Peyer's patch (tissue), 4 donors: ENCODE data around the gene LRIG1. TPM values are rescaled to one million over a fixed set of nuclear protein-coding genes. Genes with fewer than 3 reads are reported as not detected.

Source experiments
- DNase-seq, 3 donors: peaks; one replicate each; pipeline ENCODE4 v3.0.0-alpha.2; 2017 to 2019
- H3K27ac ChIP-seq, 4 donors: fragments of 200-600 bp; sonication (generic); one replicate each; pipeline ENCODE4 v1.5.1; 2016 to 2019
- H3K27me3 ChIP-seq, 2 donors: fragments of 200-600 bp; sonication (generic); one replicate each; pipeline ENCODE4 v1.5.1; 2019
- H3K36me3 ChIP-seq, 3 donors: fragments of 200-600 bp; sonication (generic); one replicate each; pipeline ENCODE4 v1.5.1; 2016 to 2019
- H3K4me1 ChIP-seq, 4 donors: fragments of 200-600 bp; sonication (generic); one replicate each; pipeline ENCODE4 v1.5.1; 2016 to 2019
- H3K4me3 ChIP-seq, 4 donors: fragments of 200-600 bp; sonication (generic); 1 replicate in 3 of 4; 2 replicates in 1 of 4; pipeline ENCODE4 v1.5.1; 2016 to 2019; ENCODE audit warnings: mild to moderate bottlenecking in 1 of 4
- H3K9me3 ChIP-seq, 4 donors: fragments of 200-600 bp; sonication (generic); one replicate each; pipeline ENCODE4 v1.5.1; 2016 to 2019; ENCODE audit warnings: mild to moderate bottlenecking in 1 of 4
- POLR2A ChIP-seq, 2 donors: fragments of 450-650 bp; IDR thresholded peaks; one replicate each; pipeline ENCODE4 v1.5.1; 2017; ENCODE audit warnings: antibody characterized with exemption in 2 of 2, mild to moderate bottlenecking in 2 of 2, moderate library complexity in 2 of 2
- total RNA-seq, 4 donors: library from RNA; depleted of rRNA; stranded (reverse); fragments of >200 nt; gene quantifications; one replicate each; pipeline ENCODE4 v1.1.0, GENCODE V29; 2016
- TF ChIP-seq, protein P1 (sequence below), 6 experiments: fragments of 450-650 bp in 4 of 6; fragments of 200-600 bp in 2 of 6; sonication (generic) in 1 of 6; IDR thresholded peaks; one replicate each; pipeline ENCODE4 v1.5.1; 2017 to 2019; ENCODE audit warnings: antibody characterized with exemption in 6 of 6, mild to moderate bottlenecking in 3 of 6, moderate library complexity in 1 of 6

LRIG1 gene
- total RNA-seq, 4 donors from 2014 or later: 28.5 to 65.2 (median 59.2) TPM

DNA sequence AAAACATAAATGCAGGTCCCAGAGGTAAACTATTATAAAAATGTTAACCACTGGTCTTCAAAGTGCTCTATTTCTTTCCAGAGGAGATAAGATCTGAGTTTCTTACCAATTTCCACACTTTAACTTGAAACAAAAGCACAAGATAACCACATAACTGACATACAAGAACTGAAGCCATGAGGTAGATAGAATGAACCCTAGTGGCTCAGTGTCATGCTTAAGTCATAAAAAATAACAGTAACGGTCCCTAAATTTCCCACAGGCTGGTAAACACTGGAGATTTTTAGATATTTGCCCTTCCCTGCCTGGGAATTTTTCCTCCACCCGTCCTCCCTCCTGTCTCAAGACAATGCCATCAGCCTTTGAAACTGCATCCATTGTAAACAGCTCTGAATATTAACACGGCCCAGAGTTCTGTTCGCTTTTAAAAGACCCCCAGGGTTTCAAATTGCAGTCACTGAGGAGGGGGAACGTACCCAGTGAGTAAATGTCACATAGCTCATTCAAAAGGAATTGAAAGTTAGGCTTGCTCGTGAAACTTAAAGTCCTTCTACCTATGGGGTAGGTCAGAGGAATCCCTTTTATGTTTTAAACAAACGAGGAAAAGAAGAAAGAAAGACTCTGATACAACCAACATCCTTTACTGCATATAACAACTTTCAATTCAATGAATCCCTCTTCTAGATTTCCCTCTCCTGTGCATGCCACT, 5.7 kb downstream of the LRIG1 start:
- H3K4me1 ChIP-seq: peaks cover 0 to 60% (median 8%) of the 10 kb centered on the region in 4 donors
- no peaks in the 10 kb centered on the region for H3K27me3 ChIP-seq
- no peak overlapping the region for H3K4me3 ChIP-seq
- H3K36me3 ChIP-seq: no peaks in the 10 kb centered on the region
- no peaks in the 10 kb centered on the region for H3K9me3 ChIP-seq
- peak overlapping the region in 3 of 4 donors; percentile 22 to 88 (median 44) for H3K27ac ChIP-seq
- no peak for DNase-seq
- no peak for TF ChIP-seq POLR2A (IDR thresholded peaks at IDR 0.05)
- TF ChIP-seq, protein P1, sequence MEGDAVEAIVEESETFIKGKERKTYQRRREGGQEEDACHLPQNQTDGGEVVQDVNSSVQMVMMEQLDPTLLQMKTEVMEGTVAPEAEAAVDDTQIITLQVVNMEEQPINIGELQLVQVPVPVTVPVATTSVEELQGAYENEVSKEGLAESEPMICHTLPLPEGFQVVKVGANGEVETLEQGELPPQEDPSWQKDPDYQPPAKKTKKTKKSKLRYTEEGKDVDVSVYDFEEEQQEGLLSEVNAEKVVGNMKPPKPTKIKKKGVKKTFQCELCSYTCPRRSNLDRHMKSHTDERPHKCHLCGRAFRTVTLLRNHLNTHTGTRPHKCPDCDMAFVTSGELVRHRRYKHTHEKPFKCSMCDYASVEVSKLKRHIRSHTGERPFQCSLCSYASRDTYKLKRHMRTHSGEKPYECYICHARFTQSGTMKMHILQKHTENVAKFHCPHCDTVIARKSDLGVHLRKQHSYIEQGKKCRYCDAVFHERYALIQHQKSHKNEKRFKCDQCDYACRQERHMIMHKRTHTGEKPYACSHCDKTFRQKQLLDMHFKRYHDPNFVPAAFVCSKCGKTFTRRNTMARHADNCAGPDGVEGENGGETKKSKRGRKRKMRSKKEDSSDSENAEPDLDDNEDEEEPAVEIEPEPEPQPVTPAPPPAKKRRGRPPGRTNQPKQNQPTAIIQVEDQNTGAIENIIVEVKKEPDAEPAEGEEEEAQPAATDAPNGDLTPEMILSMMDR (IDR thresholded peaks at IDR 0.05): no peak

DNA sequence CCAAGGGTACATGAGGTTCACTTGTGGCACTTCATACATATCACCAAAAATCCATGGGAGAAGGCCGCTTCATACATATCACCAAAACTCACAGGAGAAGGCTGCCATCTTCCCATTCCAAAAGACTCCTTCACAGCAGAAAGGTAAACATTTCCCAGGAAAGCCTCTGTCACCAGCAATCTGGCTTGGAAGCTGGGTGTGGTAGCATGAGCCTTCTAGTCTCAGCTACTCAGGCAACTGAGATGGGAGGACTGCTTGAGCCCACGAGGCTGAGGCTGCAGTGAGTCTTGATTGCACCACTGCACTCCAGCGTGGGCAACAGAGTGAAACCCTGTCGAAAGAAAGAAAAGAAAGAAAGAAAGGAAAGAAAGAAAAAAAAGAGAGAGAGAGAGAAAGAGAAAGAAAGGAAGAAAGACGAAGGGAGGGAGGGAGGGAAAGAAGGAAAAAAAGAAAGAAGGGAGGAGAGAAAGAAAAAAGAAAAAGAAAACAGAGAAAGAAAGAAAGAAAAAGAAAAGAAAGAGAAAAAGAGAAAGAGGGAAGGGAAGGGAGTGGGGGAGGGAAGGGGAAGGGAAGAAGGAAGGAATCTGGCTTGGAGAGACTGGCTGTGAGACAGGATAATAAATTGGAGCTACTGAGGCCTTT, 7.2 kb downstream of the LRIG1 start:
- Histone ChIP-seq H3K4me3 (no peak overlapping the region), H3K27ac (peak overlapping the region in 2 of 4 donors; percentile 37 to 69), H3K9me3 (no peaks in the 10 kb centered on the region), H3K4me1 (peaks cover 0 to 68% (median 8%) of the 10 kb centered on the region in 4 donors), H3K36me3 (no peaks in the 10 kb centered on the region), H3K27me3 (no peaks in the 10 kb centered on the region)
- DNase-seq: peak in 1 of 3 donors; percentile 52
- no peak for TF ChIP-seq POLR2A (IDR thresholded peaks at IDR 0.05)
- TF ChIP-seq, protein P1 (IDR thresholded peaks at IDR 0.05): no peak

DNA sequence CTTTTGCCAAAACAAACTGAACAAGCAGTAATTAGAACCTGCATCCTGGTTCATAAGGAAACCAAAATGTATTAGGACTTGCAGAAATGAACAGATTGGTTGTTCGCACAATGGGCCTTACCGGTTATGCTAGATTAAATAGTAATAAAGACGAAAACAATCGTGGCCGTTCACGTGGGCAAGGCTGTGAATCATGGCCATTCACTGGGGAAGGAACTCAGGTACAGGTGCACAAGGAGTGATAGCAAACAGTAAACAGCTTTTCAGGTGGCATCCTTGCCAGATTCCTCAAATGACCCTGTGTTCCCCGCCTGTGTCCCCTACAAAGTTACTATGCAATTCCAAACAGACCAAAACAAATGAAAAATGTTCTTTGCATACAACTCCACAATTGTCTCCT, 8.2 kb downstream of the LRIG1 start:
- Histone ChIP-seq H3K4me1 (peaks cover 0 to 68% (median 8%) of the 10 kb centered on the region in 4 donors), H3K27me3 (no peaks in the 10 kb centered on the region), H3K4me3 (no peak overlapping the region), H3K36me3 (no peaks in the 10 kb centered on the region), H3K9me3 (no peaks in the 10 kb centered on the region), H3K27ac (peak overlapping the region in 3 of 4 donors; percentile 25 to 69 (median 37))
- TF ChIP-seq, protein P1 (IDR thresholded peaks at IDR 0.05): no peak
- TF ChIP-seq POLR2A (IDR thresholded peaks at IDR 0.05): no peak
- peak in 1 of 3 donors; percentile 80 for DNase-seq

DNA sequence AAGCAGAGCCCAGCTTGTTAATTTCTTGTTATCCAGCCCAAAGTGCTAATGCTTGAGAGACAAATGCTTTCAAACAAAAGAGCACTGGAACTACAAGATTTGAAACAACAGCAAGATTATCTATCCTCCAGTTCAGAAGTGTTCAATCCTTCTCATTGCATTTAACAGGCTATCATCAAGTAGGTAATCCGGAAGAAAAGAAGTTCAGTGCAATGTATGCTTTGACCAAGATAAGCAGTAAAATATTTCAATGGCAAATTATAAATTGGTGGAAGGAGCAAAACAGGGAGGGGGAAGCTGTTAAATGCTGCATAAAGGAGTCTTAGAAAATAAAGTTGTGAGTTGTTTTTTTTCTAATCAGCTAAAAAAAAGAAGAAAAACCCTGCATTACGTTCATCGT, 8.8 kb downstream of the LRIG1 start:
- Histone ChIP-seq H3K27me3 (no peaks in the 10 kb centered on the region), H3K4me1 (peaks cover 0 to 74% (median 7%) of the 10 kb centered on the region in 4 donors), H3K4me3 (no peak overlapping the region), H3K9me3 (no peaks in the 10 kb centered on the region), H3K36me3 (no peaks in the 10 kb centered on the region), H3K27ac (peak overlapping the region in 3 of 4 donors; percentile 3 to 69 (median 37))
- no peak for TF ChIP-seq POLR2A (IDR thresholded peaks at IDR 0.05)
- TF ChIP-seq, protein P1 (IDR thresholded peaks at IDR 0.05): no peak
- no peak for DNase-seq

DNA sequence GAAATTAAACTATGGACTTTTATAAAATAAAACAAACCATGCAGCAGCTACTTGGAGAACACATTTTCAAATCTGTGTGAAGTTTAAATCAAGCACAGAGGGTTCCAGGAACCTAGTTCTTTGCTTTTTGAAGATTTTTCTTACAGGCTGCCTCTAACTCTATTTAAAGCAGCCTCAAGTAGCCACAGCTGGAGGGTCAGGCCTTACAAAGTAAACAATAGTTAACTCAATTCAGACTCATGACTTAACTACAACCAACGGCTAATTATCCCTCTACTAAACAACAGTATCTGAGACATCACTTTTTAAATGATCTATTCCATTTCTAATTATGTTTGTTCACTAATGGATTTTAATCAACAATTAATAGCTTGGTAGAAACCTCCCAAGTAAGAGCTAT, 9.8 kb downstream of the LRIG1 start:
- Histone ChIP-seq H3K4me1 (peaks cover 0 to 80% (median 7%) of the 10 kb centered on the region in 4 donors), H3K4me3 (no peak overlapping the region), H3K27me3 (no peaks in the 10 kb centered on the region), H3K9me3 (no peaks in the 10 kb centered on the region), H3K36me3 (no peaks in the 10 kb centered on the region), H3K27ac (peak overlapping the region; percentile 11 to 67 (median 35))
- no peak for TF ChIP-seq POLR2A (IDR thresholded peaks at IDR 0.05)
- TF ChIP-seq, protein P1 (IDR thresholded peaks at IDR 0.05): no peak
- no peak for DNase-seq
